ENCODE data around the gene NLRP1.

GRCh38 chr17:5522476-5522875 lies 61.8 kb downstream of the NLRP1 start:
- TF ChIP-seq CTCF (IDR thresholded peaks at IDR 0.05) (no peak), POLR2A (IDR thresholded peaks at IDR 0.05; ENCODE audit: low read depth) (no peak), POLR2AphosphoS5 (IDR thresholded peaks at IDR 0.05) (no peak)
